Astrocyte of the spinal cord (primary cell): ENCODE measurements around the gene TRABD2A.

Experiments used
- DNase-seq: peaks from one replicate; pipeline ENCODE4 v3.0.0; 2011; ENCODE audit warnings: low read depth, low spot score
- H3K4me3 ChIP-seq: 2 replicates; pipeline ENCODE4 v1.5.1; 2011; ENCODE audit warnings: low read depth, mild to moderate bottlenecking, low read length, moderate library complexity
- in situ Hi-C: cut with HindIII; loops from 2 replicates; pipeline ENCODE4 v1.10.0; 2017; ENCODE audit warnings: low sequenced_read_pairs
- TF ChIP-seq, protein P1 (sequence below): IDR thresholded peaks from 2 replicates; pipeline ENCODE4 v1.5.1; 2012; ENCODE audit warnings: low read depth, mild to moderate bottlenecking, low read length, inconsistent platforms

TRABD2A gene

DNA sequence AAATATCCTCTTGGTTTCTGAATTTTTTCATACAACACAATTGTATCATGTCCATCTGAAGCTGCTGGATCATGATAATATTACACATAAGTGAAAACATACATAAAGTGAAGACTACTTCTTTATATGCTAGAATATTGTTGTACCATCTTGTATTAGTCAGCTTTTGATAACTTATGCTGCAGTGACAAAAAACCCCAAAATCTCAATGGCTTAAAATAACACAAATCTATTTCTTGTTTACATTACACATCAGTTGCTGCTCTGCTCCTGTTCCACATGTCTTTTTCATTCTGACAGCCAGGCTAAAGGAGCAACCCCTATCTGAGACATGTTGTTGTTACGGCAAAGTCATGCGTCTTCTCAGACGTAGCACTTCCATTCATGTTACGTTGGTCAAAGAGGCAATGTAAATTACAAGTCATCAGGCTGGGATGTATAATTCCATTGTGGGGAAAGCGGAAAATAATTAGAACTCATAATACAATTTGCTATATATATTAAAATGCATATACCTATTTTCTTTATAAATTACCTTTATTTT, 30.3 kb upstream of the TRABD2A start:
- no peak overlapping the region for H3K4me3 ChIP-seq
- no peak for DNase-seq
- in situ Hi-C loops = no loop called here
- TF ChIP-seq, protein P1, sequence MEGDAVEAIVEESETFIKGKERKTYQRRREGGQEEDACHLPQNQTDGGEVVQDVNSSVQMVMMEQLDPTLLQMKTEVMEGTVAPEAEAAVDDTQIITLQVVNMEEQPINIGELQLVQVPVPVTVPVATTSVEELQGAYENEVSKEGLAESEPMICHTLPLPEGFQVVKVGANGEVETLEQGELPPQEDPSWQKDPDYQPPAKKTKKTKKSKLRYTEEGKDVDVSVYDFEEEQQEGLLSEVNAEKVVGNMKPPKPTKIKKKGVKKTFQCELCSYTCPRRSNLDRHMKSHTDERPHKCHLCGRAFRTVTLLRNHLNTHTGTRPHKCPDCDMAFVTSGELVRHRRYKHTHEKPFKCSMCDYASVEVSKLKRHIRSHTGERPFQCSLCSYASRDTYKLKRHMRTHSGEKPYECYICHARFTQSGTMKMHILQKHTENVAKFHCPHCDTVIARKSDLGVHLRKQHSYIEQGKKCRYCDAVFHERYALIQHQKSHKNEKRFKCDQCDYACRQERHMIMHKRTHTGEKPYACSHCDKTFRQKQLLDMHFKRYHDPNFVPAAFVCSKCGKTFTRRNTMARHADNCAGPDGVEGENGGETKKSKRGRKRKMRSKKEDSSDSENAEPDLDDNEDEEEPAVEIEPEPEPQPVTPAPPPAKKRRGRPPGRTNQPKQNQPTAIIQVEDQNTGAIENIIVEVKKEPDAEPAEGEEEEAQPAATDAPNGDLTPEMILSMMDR = no peak

DNA sequence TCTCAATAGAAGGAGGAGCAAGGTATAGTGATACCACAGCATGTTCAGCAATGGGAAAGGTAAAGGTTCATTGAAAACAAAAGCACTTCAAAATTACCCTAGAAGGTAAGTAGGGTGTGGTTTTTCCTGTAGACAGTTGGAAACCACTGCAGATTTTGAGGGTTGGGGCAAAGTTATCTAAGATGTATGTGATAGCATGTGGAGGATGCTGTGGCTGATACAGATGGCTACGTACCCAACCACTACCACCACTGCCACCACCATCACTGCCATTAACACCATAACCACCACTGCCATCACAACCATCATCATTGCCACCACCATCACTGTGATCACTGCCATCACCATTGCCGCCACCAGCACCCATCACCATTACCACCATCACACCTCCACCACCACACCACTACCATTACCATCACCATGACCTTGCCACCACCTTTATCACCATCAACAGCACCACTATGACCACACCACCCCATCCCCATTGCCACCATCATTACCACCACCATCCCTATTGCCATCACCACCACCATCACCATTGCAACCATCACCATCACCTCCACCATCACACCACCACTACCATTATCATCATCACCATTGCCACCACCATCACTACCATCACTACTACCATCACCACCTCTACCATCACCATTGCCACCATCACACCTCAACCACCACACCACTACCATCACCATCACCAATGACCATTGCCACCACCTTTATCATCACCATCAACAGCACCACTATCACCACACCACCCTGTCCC, 28.2 kb upstream of the TRABD2A start:
- H3K4me3 ChIP-seq = no peak overlapping the region
- DNase-seq = no peak
- TF ChIP-seq, protein P1 = no peak
- in situ Hi-C loops = no loop called here

GRCh38 chr2:84906900-84907714, 26.2 kb upstream of the TRABD2A start:
- in situ Hi-C loops = no loop called here
- H3K4me3 ChIP-seq = peak overlapping the region; percentile 86
- DNase-seq = peak; percentile 89
- TF ChIP-seq, protein P1 = no peak

- in situ Hi-C loops = no loop called here
- TF ChIP-seq, protein P1 = no peak
- DNase-seq = no peak
- peak overlapping the region; percentile 86 for H3K4me3 ChIP-seq
Measured at GRCh38 chr2:84906108-84906899, 25.4 kb upstream of the TRABD2A start.

- peak within 1 kb of the TSS; percentile 86 for H3K4me3 ChIP-seq
- in situ Hi-C loops = no loop called here
- peak; percentile 89 for DNase-seq
- TF ChIP-seq, protein P1 = no peak
Measured at GRCh38 chr2:84905181-84906107, 24.6 kb upstream of the TRABD2A start, which contains the start of gene TMSB10. Gene TMSB10 (plus strand): TSS chr2:84905656.
